ENCODE results near the gene ANAPC16. TPM values are rescaled to one million over a fixed set of nuclear protein-coding genes. Genes with fewer than 3 reads are reported as not detected.

ANAPC16 gene
- total RNA-seq (100 to 1,000 TPM; 121 to 128 TPM), polyA plus RNA-seq (100 to 1,000 TPM; 419 to 453 (median 444) TPM), total RNA-seq (130 to 167 (median 160) reads per million in 6 experiments)

DNA sequence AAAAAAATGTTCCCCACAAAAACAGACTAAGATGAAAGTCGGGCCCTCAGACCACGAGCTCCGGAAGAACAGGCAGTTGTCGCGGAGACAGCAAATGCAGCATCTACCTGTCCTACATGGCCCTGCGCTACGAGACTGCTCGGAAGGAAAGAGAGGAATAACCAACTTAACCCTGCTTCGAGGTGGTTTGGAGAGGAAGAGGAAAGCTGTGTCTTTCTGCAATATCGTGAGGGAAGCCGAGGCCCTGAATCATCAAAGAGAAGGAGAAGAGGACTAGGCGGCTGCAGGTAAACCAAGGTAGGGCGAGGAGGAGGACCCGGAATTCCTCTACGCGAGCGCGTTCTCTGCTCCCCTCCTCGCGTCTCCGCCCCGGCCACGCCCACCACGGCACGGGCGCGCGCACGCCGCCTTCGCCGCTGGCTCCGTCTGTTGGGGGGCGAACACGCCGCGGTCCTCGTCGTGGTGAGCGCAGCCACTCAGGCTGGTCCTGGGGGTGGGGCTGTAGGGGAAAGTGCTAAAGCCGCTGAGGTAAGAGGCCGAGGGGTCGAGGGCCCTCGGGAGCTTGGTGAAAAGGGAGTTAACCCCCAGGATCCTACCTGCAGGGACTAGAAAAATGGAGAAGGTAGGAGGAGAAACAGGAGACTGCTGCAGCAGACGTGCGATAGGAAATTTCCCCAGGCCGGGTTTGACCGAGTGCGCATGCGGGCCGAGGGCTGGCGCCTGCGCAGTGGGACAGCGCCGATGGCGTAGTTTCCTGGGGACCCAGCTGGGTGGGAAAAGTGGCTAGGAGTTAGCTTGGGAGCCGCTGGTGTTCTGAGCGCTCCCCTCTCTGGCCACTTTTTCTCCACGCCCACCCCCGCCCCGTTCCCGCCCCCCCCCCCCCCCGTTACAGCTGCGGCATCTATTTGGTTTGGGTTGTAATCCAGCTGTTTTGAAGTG lies at the start of gene ANAPC16, which contains the start of gene ASCC1:
Gene ANAPC16 (plus strand): TSS at position 402 of the 939 bp plus-strand sequence. CDS start 7,903 bp downstream, outside the sequence.
Gene ASCC1 (minus strand): TSS at position 666 of the 939 bp plus-strand sequence. CDS start 2,978 bp downstream, outside the sequence.
- Mint-ChIP-seq H3K36me3 (peaks cover 0 to 32% (median 9%) of the 10 kb centered on the region in 3 donors), H3K4me1 (peaks cover 17 to 67% (median 51%) of the 10 kb centered on the region in 4 donors), H3K27me3 (no peaks in the 10 kb centered on the region), H3K27ac (peak within 1 kb of the TSS; percentile 94 to 100 (median 99)), H3K9me3 (no peaks in the 10 kb centered on the region), H3K4me3 (peak within 1 kb of the TSS; percentile 91 to 100 (median 98))
- POLR2A ChIA-PET: interaction anchor here (0.6 to 4.1 kb wide), 49 partner anchors 10 to 1659 kb away, joined by 3 to 74 read pairs (median 5); partner anchors contain the start of genes DDIT4, DNAJB12 and SPOCK2
- ATAC-seq: peak; percentile 79 to 81
- peak; percentile 88 to 99 (median 96) for DNase-seq

DNA sequence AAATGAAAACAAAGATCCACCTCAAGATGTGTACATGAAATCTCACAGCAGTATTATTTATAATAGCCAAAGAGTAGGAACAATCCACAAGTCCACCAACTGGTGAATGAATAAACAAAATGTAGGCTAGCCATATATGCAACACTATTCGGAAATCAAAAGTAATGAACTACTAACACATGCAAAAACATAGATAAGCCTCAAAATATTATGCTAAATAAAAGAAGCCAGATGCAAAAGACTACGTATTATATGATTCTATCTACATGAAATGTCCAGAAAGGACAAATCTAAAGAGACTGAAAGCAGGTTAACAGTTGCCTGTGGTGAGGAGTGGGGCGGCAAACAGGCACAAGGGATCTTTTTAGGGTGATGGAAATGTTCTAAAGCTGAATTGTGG lies 48.7 kb upstream of the ANAPC16 start:
- Mint-ChIP-seq H3K9me3 (no peaks in the 10 kb centered on the region), H3K4me3 (no peak overlapping the region), H3K4me1 (peaks cover 9 to 15% (median 13%) of the 10 kb centered on the region in 4 donors), H3K27me3 (no peaks in the 10 kb centered on the region), H3K36me3 (peaks cover 0 to 28% (median 0%) of the 10 kb centered on the region in 3 donors), H3K27ac (peak overlapping the region in 1 of 10 donors; percentile 33)
- DNase-seq: no peak
- ATAC-seq: no peak
- POLR2A ChIA-PET: no interaction called here

DNA sequence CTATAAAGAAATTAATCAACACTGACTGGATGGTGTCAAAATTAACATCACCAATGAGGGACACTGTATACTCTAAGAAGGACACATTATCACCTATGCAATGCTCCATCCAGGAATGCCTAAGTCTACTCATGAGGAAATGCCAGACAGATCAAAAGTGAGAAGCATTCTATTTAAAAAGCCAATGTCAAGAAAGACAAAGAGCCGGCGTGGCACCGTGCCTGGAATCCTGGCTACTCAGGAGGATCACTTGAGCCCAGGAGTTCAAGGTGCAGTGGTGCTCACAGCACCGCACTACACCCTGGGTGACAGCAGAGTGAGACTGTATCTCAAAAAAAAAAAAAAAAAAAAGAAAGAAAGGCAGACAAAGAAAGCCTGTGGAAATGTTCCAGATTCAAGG lies 45.5 kb upstream of the ANAPC16 start:
- POLR2A ChIA-PET: no interaction called here
- Mint-ChIP-seq H3K27me3 (no peaks in the 10 kb centered on the region), H3K4me3 (no peak overlapping the region), H3K4me1 (peaks cover 7 to 15% (median 12%) of the 10 kb centered on the region in 4 donors), H3K36me3 (peaks cover 0 to 28% (median 0%) of the 10 kb centered on the region in 3 donors), H3K27ac (peak overlapping the region in 4 of 10 donors; percentile 5 to 79 (median 38)), H3K9me3 (no peaks in the 10 kb centered on the region)
- ATAC-seq (no peak), DNase-seq (no peak)

DNA sequence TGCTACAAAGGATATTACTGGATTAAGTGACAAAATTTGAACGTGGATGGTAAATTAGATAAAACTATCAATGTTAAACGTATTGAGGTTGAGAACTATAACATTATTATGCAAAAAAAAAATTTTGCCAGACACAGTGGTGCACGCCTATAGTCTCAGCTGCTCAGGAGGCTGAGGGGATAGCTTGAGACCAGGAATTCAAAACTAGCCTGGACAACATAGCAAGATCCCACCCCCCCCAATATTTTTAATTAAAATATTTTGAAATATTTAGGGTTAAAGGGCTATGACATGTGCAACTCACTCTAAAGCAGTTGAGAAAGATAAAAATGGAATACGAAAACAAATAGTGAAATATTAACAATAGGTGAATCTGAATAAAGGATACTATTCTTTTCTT lies 45.1 kb upstream of the ANAPC16 start:
- POLR2A ChIA-PET: no interaction called here
- DNase-seq (no peak), ATAC-seq (no peak)
- peaks cover 4 to 15% (median 11%) of the 10 kb centered on the region in 4 donors for H3K4me1 Mint-ChIP-seq
- no peaks in the 10 kb centered on the region for H3K27me3 Mint-ChIP-seq
- no peak overlapping the region for H3K4me3 Mint-ChIP-seq
- H3K9me3 Mint-ChIP-seq: no peaks in the 10 kb centered on the region
- H3K36me3 Mint-ChIP-seq: peaks cover 0 to 28% (median 0%) of the 10 kb centered on the region in 3 donors
- H3K27ac Mint-ChIP-seq: no peak overlapping the region

DNA sequence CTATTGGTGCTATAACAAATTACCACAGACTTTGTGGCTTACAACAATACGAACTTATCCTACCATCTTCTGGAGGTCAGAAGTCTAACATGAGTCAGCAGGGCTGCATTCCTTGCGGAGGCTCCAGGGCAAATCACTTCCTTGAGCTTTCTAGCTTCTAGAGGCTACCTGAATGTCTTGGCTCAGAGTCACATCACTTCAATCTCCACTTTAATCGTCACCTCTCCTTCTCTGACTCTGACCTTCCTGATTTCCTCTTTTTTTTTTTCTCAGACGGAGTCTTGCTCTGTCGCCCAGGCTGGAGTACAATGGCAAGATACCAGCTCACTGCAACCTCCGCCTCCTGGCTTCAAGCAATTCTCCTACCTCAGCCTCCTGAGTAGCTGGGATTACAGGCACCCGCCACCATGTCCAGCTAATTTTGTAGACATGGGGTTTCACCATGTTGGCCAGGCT lies 44.6 kb upstream of the ANAPC16 start:
- H3K27me3 Mint-ChIP-seq: no peaks in the 10 kb centered on the region
- no peak overlapping the region for H3K4me3 Mint-ChIP-seq
- H3K9me3 Mint-ChIP-seq: no peaks in the 10 kb centered on the region
- DNase-seq: no peak
- H3K4me1 Mint-ChIP-seq: peaks cover 4 to 15% (median 10%) of the 10 kb centered on the region in 4 donors
- H3K27ac Mint-ChIP-seq: peak overlapping the region in 4 of 10 donors; percentile 34 to 73 (median 49)
- H3K36me3 Mint-ChIP-seq: peaks cover 0 to 28% (median 0%) of the 10 kb centered on the region in 3 donors
- POLR2A ChIA-PET: interaction anchor here (0.7 kb wide), 1 partner anchor 42 kb away, joined by 6 read pairs; no protein-coding TSS in a partner anchor
- ATAC-seq: no peak

DNA sequence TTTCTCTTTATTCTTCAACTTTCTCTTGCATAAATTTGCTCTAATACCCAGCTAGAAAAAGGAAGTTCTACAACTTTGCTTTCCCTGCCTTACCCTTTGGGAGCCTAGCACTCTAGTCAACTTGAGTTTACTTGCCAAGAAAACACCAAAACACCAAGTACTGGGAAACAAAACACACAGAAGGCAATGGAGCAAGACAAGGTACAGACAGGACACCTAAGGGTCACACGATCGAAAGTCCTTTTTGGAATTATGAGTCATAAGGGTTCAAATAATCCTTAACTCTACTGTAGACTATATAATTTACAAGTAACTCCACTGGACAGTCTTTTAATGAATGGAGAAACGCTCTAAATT lies 42.6 kb upstream of the ANAPC16 start:
- H3K27ac Mint-ChIP-seq: no peak overlapping the region
- ATAC-seq: no peak
- POLR2A ChIA-PET: no interaction called here
- no peak for DNase-seq
- H3K4me1 Mint-ChIP-seq: peaks cover 4 to 15% (median 10%) of the 10 kb centered on the region in 4 donors
- no peaks in the 10 kb centered on the region for H3K27me3 Mint-ChIP-seq
- no peaks in the 10 kb centered on the region for H3K9me3 Mint-ChIP-seq
- H3K36me3 Mint-ChIP-seq: peaks cover 5 to 24% (median 5%) of the 10 kb centered on the region in 3 donors
- H3K4me3 Mint-ChIP-seq: no peak overlapping the region

DNA sequence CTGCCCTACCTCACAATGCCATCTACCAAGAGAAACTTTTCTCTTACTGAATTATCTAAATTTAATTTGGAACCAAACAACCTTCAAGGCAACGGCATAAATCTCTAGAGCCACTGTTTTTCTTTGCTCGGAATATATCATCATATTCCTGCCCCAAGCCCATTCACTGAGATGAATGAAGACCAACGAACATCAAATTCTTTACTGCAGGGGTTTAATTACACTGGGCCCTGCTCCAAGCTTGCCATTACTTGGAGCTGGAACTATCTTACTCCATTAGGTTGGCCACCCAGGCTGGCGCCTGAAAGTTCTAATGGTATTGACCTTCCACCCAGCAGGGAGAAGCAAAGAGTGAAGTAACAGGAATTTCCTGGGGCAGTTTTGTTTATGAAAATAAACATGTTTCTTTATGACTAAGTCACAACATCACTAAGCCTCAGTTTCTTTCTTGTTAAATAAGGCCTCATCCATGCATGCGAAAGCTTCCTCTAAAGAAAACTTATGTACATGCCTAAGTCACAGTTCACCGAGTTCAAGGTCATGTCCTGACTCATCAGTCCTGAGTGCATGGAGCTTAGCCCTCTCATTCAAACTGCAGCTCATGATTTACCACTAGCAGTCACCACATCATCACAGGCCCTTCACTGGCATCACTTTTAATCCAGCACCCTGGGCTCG lies 42.1 kb upstream of the ANAPC16 start:
- H3K27me3 Mint-ChIP-seq: no peaks in the 10 kb centered on the region
- no peak overlapping the region for H3K27ac Mint-ChIP-seq
- no peaks in the 10 kb centered on the region for H3K9me3 Mint-ChIP-seq
- no peak overlapping the region for H3K4me3 Mint-ChIP-seq
- peaks cover 4 to 15% (median 10%) of the 10 kb centered on the region in 4 donors for H3K4me1 Mint-ChIP-seq
- ATAC-seq (no peak), DNase-seq (no peak)
- POLR2A ChIA-PET: no interaction called here
- H3K36me3 Mint-ChIP-seq: peaks cover 5 to 20% (median 9%) of the 10 kb centered on the region in 3 donors

DNA sequence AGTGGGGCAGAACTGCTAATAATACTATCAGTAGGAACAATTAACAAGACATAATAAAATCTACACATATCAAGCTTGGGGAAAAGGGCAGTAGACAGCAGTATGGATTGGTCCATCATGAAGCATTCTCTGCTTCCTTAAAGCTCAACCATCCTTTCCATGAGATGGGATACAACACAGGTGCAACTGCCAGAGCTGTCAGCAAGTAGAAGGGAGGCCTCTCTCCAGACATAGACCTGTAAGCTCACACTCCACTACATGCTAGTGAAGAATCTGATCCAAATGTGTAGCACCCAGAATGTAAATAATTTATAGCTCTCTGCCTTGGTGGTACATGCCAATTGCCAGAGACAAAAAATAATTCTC lies 41.5 kb upstream of the ANAPC16 start:
- Mint-ChIP-seq H3K27me3 (no peaks in the 10 kb centered on the region), H3K9me3 (no peaks in the 10 kb centered on the region), H3K36me3 (peaks cover 5 to 20% (median 14%) of the 10 kb centered on the region in 3 donors), H3K4me3 (no peak overlapping the region), H3K27ac (no peak overlapping the region), H3K4me1 (peaks cover 4 to 15% (median 10%) of the 10 kb centered on the region in 4 donors)
- no peak for DNase-seq
- POLR2A ChIA-PET: no interaction called here
- ATAC-seq: no peak

DNA sequence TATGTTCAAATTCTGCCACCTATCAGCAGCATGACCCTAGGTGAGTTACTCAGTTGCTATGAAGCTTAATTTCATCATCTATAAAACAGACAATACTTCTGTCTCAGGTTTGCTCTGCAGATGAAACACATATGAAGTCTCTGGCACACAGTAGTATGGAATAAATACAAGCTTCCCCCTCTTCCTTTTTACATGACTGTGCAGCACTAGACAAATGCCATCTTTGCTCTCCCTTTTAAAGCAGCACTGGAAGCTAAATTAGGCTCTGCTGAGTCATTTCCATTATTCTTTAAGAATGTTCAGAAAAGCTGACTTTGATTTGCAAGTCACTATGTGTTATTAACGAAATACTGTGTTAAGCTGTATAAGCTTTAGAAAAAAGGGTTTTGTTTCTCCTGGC lies 40.7 kb upstream of the ANAPC16 start:
- H3K9me3 Mint-ChIP-seq: no peaks in the 10 kb centered on the region
- DNase-seq: no peak
- H3K4me1 Mint-ChIP-seq: peaks cover 4 to 15% (median 10%) of the 10 kb centered on the region in 4 donors
- POLR2A ChIA-PET: interaction anchor here (0.6 to 0.7 kb wide), 3 partner anchors 9 to 90 kb away, joined by 3 read pairs; no protein-coding TSS in a partner anchor
- H3K27ac Mint-ChIP-seq: no peak overlapping the region
- H3K27me3 Mint-ChIP-seq: no peaks in the 10 kb centered on the region
- H3K4me3 Mint-ChIP-seq: no peak overlapping the region
- H3K36me3 Mint-ChIP-seq: peaks cover 5 to 20% (median 17%) of the 10 kb centered on the region in 3 donors
- no peak for ATAC-seq

DNA sequence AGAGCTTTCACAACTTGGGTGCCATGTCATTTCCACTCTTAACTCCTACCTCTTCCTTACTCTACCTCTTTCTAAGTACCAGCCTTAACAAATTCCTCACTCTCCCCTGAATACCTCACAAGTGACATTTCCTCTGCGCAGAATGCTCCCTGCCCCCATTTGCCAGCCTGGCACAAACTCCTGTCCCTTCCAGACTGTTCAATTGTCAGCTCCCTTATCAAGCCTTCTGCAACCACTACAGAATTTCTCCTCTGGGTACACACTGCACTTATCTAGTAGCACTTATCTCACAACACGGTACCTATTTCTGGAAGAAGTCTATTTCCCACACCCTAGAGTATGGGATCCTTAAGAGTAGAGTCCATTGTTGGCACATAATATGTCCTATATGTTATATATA lies 39.1 kb upstream of the ANAPC16 start:
- Mint-ChIP-seq H3K27me3 (no peaks in the 10 kb centered on the region), H3K4me3 (no peak overlapping the region), H3K27ac (no peak overlapping the region), H3K4me1 (peaks cover 0 to 7% (median 4%) of the 10 kb centered on the region in 4 donors), H3K9me3 (no peaks in the 10 kb centered on the region), H3K36me3 (peaks cover 5 to 24% (median 17%) of the 10 kb centered on the region in 3 donors)
- no peak for ATAC-seq
- POLR2A ChIA-PET: interaction anchor here (0.6 to 1.1 kb wide), 2 partner anchors 98 to 1006 kb away, joined by 3 read pairs; no protein-coding TSS in a partner anchor
- no peak for DNase-seq

DNA sequence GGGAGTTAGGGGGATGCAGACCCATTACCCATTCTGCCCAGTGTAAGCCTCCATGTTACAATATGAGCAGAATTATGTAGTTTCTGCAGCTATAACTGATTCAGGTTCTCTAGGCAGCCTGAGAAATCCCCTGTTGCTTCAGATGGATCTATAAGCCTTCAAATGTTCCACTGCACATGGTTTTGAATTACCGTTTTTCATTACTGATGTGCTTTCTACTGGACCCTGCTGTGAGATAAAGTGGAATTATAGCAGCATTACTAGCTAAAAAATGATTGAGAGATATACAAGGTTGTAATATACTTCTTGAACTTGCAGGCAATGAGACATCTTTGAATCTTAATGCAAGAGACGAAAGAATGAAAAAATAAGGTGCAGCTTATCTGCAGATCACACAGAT lies 38.4 kb upstream of the ANAPC16 start:
- H3K36me3 Mint-ChIP-seq: peaks cover 5 to 28% (median 18%) of the 10 kb centered on the region in 3 donors
- no peak overlapping the region for H3K27ac Mint-ChIP-seq
- no peak for ATAC-seq
- no peak for DNase-seq
- H3K4me1 Mint-ChIP-seq: peaks cover 0 to 6% (median 3%) of the 10 kb centered on the region in 4 donors
- H3K4me3 Mint-ChIP-seq: no peak overlapping the region
- H3K27me3 Mint-ChIP-seq: no peaks in the 10 kb centered on the region
- POLR2A ChIA-PET: interaction anchor here (0.5 to 1.1 kb wide), 2 partner anchors 46 to 98 kb away, joined by 3 to 6 read pairs; no protein-coding TSS in a partner anchor
- H3K9me3 Mint-ChIP-seq: no peaks in the 10 kb centered on the region

DNA sequence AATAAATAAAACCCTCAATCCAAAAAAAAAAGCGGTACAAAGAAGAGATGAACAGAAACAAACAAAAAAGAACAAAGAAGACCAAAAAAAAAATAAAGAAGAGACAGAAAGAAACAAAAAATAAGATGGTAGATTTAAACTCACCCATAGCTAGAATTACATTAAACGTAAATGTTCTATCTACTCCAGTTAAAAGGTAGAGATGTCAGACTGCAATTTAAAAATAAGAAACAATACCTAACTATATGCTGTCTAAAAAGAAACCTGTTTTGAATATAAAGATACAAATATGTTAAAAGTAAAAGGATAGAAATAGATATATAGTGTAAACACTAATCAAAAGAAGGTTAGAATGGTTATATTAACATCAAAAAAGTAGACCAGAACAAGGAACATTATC lies 31.7 kb upstream of the ANAPC16 start:
- DNase-seq (no peak), ATAC-seq (no peak)
- Mint-ChIP-seq H3K4me3 (no peak overlapping the region), H3K9me3 (peaks cover 0 to 7% (median 3%) of the 10 kb centered on the region in 9 donors), H3K27me3 (no peaks in the 10 kb centered on the region), H3K4me1 (peaks cover 4 to 12% (median 9%) of the 10 kb centered on the region in 4 donors), H3K36me3 (peaks cover 7 to 55% (median 32%) of the 10 kb centered on the region in 3 donors), H3K27ac (no peak overlapping the region)
- POLR2A ChIA-PET: interaction anchor here (0.7 kb wide), 1 partner anchor 9 kb away, joined by 3 read pairs; no protein-coding TSS in a partner anchor

Measured in naive thymus-derived CD8-positive, alpha-beta T cell (primary cell).